Measurements from ENCODE around the gene SLC17A9. TPM values are rescaled to one million over a fixed set of nuclear protein-coding genes. Genes with fewer than 3 reads are reported as not detected.

The SLC17A9 gene
- total RNA-seq, 4 donors from 2014 or later: 3.8 to 19.0 (median 5.2) TPM

- TF ChIP-seq CTCF (IDR thresholded peaks at IDR 0.05): no peak
- no peak for TF ChIP-seq POLR2A (IDR thresholded peaks at IDR 0.05)
- H3K9me3 ChIP-seq: no peaks in the 10 kb centered on the region
- no peak for DNase-seq
- H3K27me3 ChIP-seq: peaks cover 0 to 58% of the 10 kb centered on the region in 2 donors
- peaks cover 0 to 29% (median 20%) of the 10 kb centered on the region in 4 donors for H3K4me1 ChIP-seq
- no peak overlapping the region for H3K4me3 ChIP-seq
- no peaks in the 10 kb centered on the region for H3K36me3 ChIP-seq
- no peak overlapping the region for H3K27ac ChIP-seq
Measured at GRCh38 chr20:63005365-63005861, 52.9 kb downstream of the SLC17A9 start.

- peaks cover 0 to 29% (median 20%) of the 10 kb centered on the region in 4 donors for H3K4me1 ChIP-seq
- no peak overlapping the region for H3K27ac ChIP-seq
- H3K4me3 ChIP-seq: peak overlapping the region in 1 of 4 donors; percentile 26
- H3K9me3 ChIP-seq: no peaks in the 10 kb centered on the region
- no peak for DNase-seq
- H3K27me3 ChIP-seq: peaks cover 0 to 58% of the 10 kb centered on the region in 2 donors
- no peak for TF ChIP-seq CTCF (IDR thresholded peaks at IDR 0.05)
- no peak for TF ChIP-seq POLR2A (IDR thresholded peaks at IDR 0.05)
- H3K36me3 ChIP-seq: no peaks in the 10 kb centered on the region
Measured at GRCh38 chr20:63005862-63006539, 53.5 kb downstream of the SLC17A9 start.

- DNase-seq: no peak
- H3K27me3 ChIP-seq: peaks cover 0 to 61% of the 10 kb centered on the region in 2 donors
- TF ChIP-seq CTCF (IDR thresholded peaks at IDR 0.05): no peak
- no peaks in the 10 kb centered on the region for H3K36me3 ChIP-seq
- peak within 1 kb of the TSS in 3 of 4 donors; percentile 11 to 26 (median 26) for H3K4me3 ChIP-seq
- H3K4me1 ChIP-seq: peaks cover 0 to 29% (median 20%) of the 10 kb centered on the region in 4 donors
- H3K27ac ChIP-seq: no peak within 1 kb of the TSS
- no peaks in the 10 kb centered on the region for H3K9me3 ChIP-seq
Measured at GRCh38 chr20:63006540-63007359, 54.2 kb downstream of the SLC17A9 start, which contains the start of gene BHLHE23. Gene BHLHE23, minus strand, starts transcription at chr20:63006964. Its CDS starts 190 bp downstream, at chr20:63006774.

DNA sequence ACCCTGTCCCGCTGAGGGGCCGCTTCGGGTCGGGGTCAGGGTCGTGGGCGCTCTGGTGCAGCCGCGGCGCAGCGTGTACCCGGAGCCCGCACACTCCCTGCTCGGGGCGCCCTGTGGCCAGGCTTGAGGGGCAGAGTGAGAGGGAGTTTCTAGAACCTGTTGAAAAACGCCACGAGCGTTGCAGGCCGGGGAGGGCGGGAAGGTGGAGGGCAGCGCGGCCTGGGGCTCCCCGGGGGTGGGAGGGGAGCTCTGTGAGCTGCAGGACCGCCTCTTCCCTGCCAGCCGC is 54.8 kb downstream of the SLC17A9 start:
- TF ChIP-seq CTCF (IDR thresholded peaks at IDR 0.05) (no peak), POLR2A (IDR thresholded peaks at IDR 0.05) (no peak)
- H3K36me3 ChIP-seq: no peaks in the 10 kb centered on the region
- H3K9me3 ChIP-seq: no peaks in the 10 kb centered on the region
- peak overlapping the region in 1 of 4 donors; percentile 26 for H3K4me3 ChIP-seq
- no peak for DNase-seq
- peaks cover 0 to 61% of the 10 kb centered on the region in 2 donors for H3K27me3 ChIP-seq
- H3K27ac ChIP-seq: no peak overlapping the region
- H3K4me1 ChIP-seq: peaks cover 0 to 29% (median 20%) of the 10 kb centered on the region in 4 donors

DNA sequence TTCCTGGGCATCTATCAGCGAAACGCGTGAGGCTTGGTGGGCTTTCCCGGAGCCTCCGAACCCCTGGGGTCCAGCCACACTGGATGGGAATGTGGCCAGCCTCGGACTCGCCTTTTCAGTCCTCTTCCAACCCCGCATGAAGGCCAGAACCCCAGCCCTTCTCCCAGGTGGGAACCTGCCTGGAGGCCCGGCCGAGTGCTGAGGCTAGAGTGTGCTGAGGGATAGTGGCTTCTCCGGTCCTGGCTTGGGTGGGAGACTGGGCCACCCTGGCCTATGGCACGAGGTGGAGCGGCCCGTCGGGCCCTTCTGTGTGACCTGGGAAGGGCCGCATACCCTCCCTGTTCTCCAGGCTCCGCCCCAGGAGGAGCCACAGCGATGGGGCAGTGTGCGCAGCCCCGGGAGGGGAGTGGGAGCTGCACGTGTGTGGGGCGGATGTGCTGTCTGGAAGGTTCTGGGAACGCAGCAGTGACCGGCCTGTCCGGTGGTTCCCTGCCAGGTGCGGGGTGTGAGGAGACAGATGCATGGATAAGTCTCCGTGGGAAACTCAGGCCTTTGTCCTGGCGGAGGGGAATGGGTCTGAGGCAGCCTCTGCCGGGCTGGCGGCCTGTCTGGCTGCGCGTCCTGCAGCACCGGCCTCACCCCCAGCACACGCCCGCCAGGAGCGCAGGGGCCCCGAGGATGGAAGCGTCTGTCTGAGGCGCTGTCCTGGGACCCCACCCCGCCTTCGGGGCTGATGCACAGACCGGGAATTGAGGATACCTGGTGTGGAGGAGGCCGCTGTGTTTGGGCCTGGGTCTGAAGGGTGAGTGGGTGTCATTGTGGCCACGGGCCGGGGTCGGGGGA is 55.4 kb downstream of the SLC17A9 start:
- H3K36me3 ChIP-seq: no peaks in the 10 kb centered on the region
- DNase-seq: no peak
- no peak overlapping the region for H3K27ac ChIP-seq
- no peak overlapping the region for H3K4me3 ChIP-seq
- peaks cover 0 to 29% (median 20%) of the 10 kb centered on the region in 4 donors for H3K4me1 ChIP-seq
- peaks cover 0 to 61% of the 10 kb centered on the region in 2 donors for H3K27me3 ChIP-seq
- no peak for TF ChIP-seq CTCF (IDR thresholded peaks at IDR 0.05)
- TF ChIP-seq POLR2A (IDR thresholded peaks at IDR 0.05): no peak
- no peaks in the 10 kb centered on the region for H3K9me3 ChIP-seq

Measured in Peyer's patch (tissue), 4 donors.